Measurements from ENCODE around the gene RPL23.

Gene RPL23

GRCh38 chr17:38853292-38854219 is at the start of gene RPL23:
RPL23 (minus strand) TSS chr17:38853721; CDS start chr17:38853710, 11 bp downstream.
- H3K4me1 ChIP-seq (ENCODE audit: control insufficient read depth, insufficient read depth, low read length, unreplicated experiment): peaks cover 10% of the 10 kb centered on the region
- H3K27me3 ChIP-seq (ENCODE audit: insufficient read depth, low read length): no peaks in the 10 kb centered on the region
- peak within 1 kb of the TSS; percentile 87 for H3K27ac ChIP-seq (ENCODE audit: low read depth, low read length)
- H3K79me2 ChIP-seq (ENCODE audit: control insufficient read depth, insufficient read depth, low read length, unreplicated experiment): peaks cover 40% of the 10 kb centered on the region
- peak within 1 kb of the TSS; percentile 99 for H3K4me3 ChIP-seq (ENCODE audit: low read depth, low read length)
- H2AFZ ChIP-seq (ENCODE audit: low read length, unreplicated experiment): peak within 1 kb of the TSS; percentile 95
- H3K36me3 ChIP-seq (ENCODE audit: insufficient read depth, low read length): peaks cover 38% of the 10 kb centered on the region

- Histone ChIP-seq H2AFZ (ENCODE audit: low read length, unreplicated experiment) (no peak overlapping the region), H3K4me3 (ENCODE audit: low read depth, low read length) (no peak overlapping the region), H3K27me3 (ENCODE audit: insufficient read depth, low read length) (no peaks in the 10 kb centered on the region), H3K36me3 (ENCODE audit: insufficient read depth, low read length) (peaks cover 32% of the 10 kb centered on the region), H3K4me1 (ENCODE audit: control insufficient read depth, insufficient read depth, low read length, unreplicated experiment) (peaks cover 50% of the 10 kb centered on the region), H3K79me2 (ENCODE audit: control insufficient read depth, insufficient read depth, low read length, unreplicated experiment) (peaks cover 46% of the 10 kb centered on the region), H3K27ac (ENCODE audit: low read depth, low read length) (peak overlapping the region; percentile 31; the same call in 1 of the 2 replicates)
Measured at GRCh38 chr17:38900978-38901656, 47.6 kb upstream of the RPL23 start.

- Histone ChIP-seq H3K4me1 (ENCODE audit: control insufficient read depth, insufficient read depth, low read length, unreplicated experiment) (peaks cover 54% of the 10 kb centered on the region), H3K27ac (ENCODE audit: low read depth, low read length) (peak overlapping the region; percentile 22; the same call in 1 of the 2 replicates), H3K27me3 (ENCODE audit: insufficient read depth, low read length) (no peaks in the 10 kb centered on the region), H2AFZ (ENCODE audit: low read length, unreplicated experiment) (no peak overlapping the region), H3K4me3 (ENCODE audit: low read depth, low read length) (no peak overlapping the region), H3K36me3 (ENCODE audit: insufficient read depth, low read length) (peaks cover 26% of the 10 kb centered on the region), H3K79me2 (ENCODE audit: control insufficient read depth, insufficient read depth, low read length, unreplicated experiment) (peaks cover 40% of the 10 kb centered on the region)
Measured at GRCh38 chr17:38899421-38899820, 45.9 kb upstream of the RPL23 start.

- peak overlapping the region; percentile 22; the same call in 1 of the 2 replicates for H3K27ac ChIP-seq (ENCODE audit: low read depth, low read length)
- H3K4me3 ChIP-seq (ENCODE audit: low read depth, low read length): no peak overlapping the region
- no peak overlapping the region for H2AFZ ChIP-seq (ENCODE audit: low read length, unreplicated experiment)
- H3K36me3 ChIP-seq (ENCODE audit: insufficient read depth, low read length): peaks cover 26% of the 10 kb centered on the region
- H3K27me3 ChIP-seq (ENCODE audit: insufficient read depth, low read length): no peaks in the 10 kb centered on the region
- peaks cover 54% of the 10 kb centered on the region for H3K4me1 ChIP-seq (ENCODE audit: control insufficient read depth, insufficient read depth, low read length, unreplicated experiment)
- peaks cover 39% of the 10 kb centered on the region for H3K79me2 ChIP-seq (ENCODE audit: control insufficient read depth, insufficient read depth, low read length, unreplicated experiment)
Measured at GRCh38 chr17:38898812-38899348, 45.4 kb upstream of the RPL23 start.

- no peak overlapping the region for H3K4me3 ChIP-seq (ENCODE audit: low read depth, low read length)
- no peak overlapping the region for H2AFZ ChIP-seq (ENCODE audit: low read length, unreplicated experiment)
- peaks cover 24% of the 10 kb centered on the region for H3K36me3 ChIP-seq (ENCODE audit: insufficient read depth, low read length)
- H3K27ac ChIP-seq (ENCODE audit: low read depth, low read length): peak overlapping the region; percentile 39
- no peaks in the 10 kb centered on the region for H3K27me3 ChIP-seq (ENCODE audit: insufficient read depth, low read length)
- H3K4me1 ChIP-seq (ENCODE audit: control insufficient read depth, insufficient read depth, low read length, unreplicated experiment): peaks cover 54% of the 10 kb centered on the region
- H3K79me2 ChIP-seq (ENCODE audit: control insufficient read depth, insufficient read depth, low read length, unreplicated experiment): peaks cover 39% of the 10 kb centered on the region
Measured at GRCh38 chr17:38898291-38898679, 44.8 kb upstream of the RPL23 start.

- H3K27me3 ChIP-seq (ENCODE audit: insufficient read depth, low read length): no peaks in the 10 kb centered on the region
- peaks cover 24% of the 10 kb centered on the region; the same call in 1 of the 2 replicates for H3K36me3 ChIP-seq (ENCODE audit: insufficient read depth, low read length)
- H2AFZ ChIP-seq (ENCODE audit: low read length, unreplicated experiment): no peak overlapping the region
- H3K27ac ChIP-seq (ENCODE audit: low read depth, low read length): peak overlapping the region; percentile 39
- no peak overlapping the region for H3K4me3 ChIP-seq (ENCODE audit: low read depth, low read length)
- H3K4me1 ChIP-seq (ENCODE audit: control insufficient read depth, insufficient read depth, low read length, unreplicated experiment): peaks cover 54% of the 10 kb centered on the region
- peaks cover 39% of the 10 kb centered on the region for H3K79me2 ChIP-seq (ENCODE audit: control insufficient read depth, insufficient read depth, low read length, unreplicated experiment)
Measured at GRCh38 chr17:38897671-38898290, 44.3 kb upstream of the RPL23 start.

- peaks cover 54% of the 10 kb centered on the region for H3K4me1 ChIP-seq (ENCODE audit: control insufficient read depth, insufficient read depth, low read length, unreplicated experiment)
- no peak overlapping the region for H3K4me3 ChIP-seq (ENCODE audit: low read depth, low read length)
- no peak overlapping the region for H2AFZ ChIP-seq (ENCODE audit: low read length, unreplicated experiment)
- H3K27me3 ChIP-seq (ENCODE audit: insufficient read depth, low read length): no peaks in the 10 kb centered on the region
- peaks cover 40% of the 10 kb centered on the region for H3K79me2 ChIP-seq (ENCODE audit: control insufficient read depth, insufficient read depth, low read length, unreplicated experiment)
- peak overlapping the region; percentile 39 for H3K27ac ChIP-seq (ENCODE audit: low read depth, low read length)
- peaks cover 27% of the 10 kb centered on the region; the same call in 1 of the 2 replicates for H3K36me3 ChIP-seq (ENCODE audit: insufficient read depth, low read length)
Measured at GRCh38 chr17:38897176-38897575, 43.7 kb upstream of the RPL23 start.

GRCh38 chr17:38896346-38896954 is 42.9 kb upstream of the RPL23 start:
- Histone ChIP-seq H3K27ac (ENCODE audit: low read depth, low read length) (peak overlapping the region; percentile 39), H3K79me2 (ENCODE audit: control insufficient read depth, insufficient read depth, low read length, unreplicated experiment) (peaks cover 39% of the 10 kb centered on the region), H3K36me3 (ENCODE audit: insufficient read depth, low read length) (peaks cover 27% of the 10 kb centered on the region; the same call in 1 of the 2 replicates)

GRCh38 chr17:38894276-38894675 is 40.8 kb upstream of the RPL23 start:
- Histone ChIP-seq H2AFZ (ENCODE audit: low read length, unreplicated experiment) (no peak overlapping the region), H3K79me2 (ENCODE audit: control insufficient read depth, insufficient read depth, low read length, unreplicated experiment) (peaks cover 53% of the 10 kb centered on the region), H3K27me3 (ENCODE audit: insufficient read depth, low read length) (no peaks in the 10 kb centered on the region), H3K4me3 (ENCODE audit: low read depth, low read length) (no peak overlapping the region), H3K4me1 (ENCODE audit: control insufficient read depth, insufficient read depth, low read length, unreplicated experiment) (peaks cover 37% of the 10 kb centered on the region), H3K36me3 (ENCODE audit: insufficient read depth, low read length) (peaks cover 27% of the 10 kb centered on the region; the same call in 1 of the 2 replicates), H3K27ac (ENCODE audit: low read depth, low read length) (no peak overlapping the region)

More at GRCh38 chr17:38896346-38896954, 42.9 kb upstream of the RPL23 start:
- H3K4me1 ChIP-seq (ENCODE audit: control insufficient read depth, insufficient read depth, low read length, unreplicated experiment): peaks cover 53% of the 10 kb centered on the region
- no peaks in the 10 kb centered on the region for H3K27me3 ChIP-seq (ENCODE audit: insufficient read depth, low read length)
- no peak overlapping the region for H3K4me3 ChIP-seq (ENCODE audit: low read depth, low read length)
- no peak overlapping the region for H2AFZ ChIP-seq (ENCODE audit: low read length, unreplicated experiment)

GRCh38 chr17:38893607-38894006 is 40.1 kb upstream of the RPL23 start:
- Histone ChIP-seq H2AFZ (ENCODE audit: low read length, unreplicated experiment) (no peak overlapping the region), H3K4me1 (ENCODE audit: control insufficient read depth, insufficient read depth, low read length, unreplicated experiment) (peaks cover 30% of the 10 kb centered on the region), H3K36me3 (ENCODE audit: insufficient read depth, low read length) (peaks cover 31% of the 10 kb centered on the region; the same call in 1 of the 2 replicates), H3K4me3 (ENCODE audit: low read depth, low read length) (no peak overlapping the region), H3K79me2 (ENCODE audit: control insufficient read depth, insufficient read depth, low read length, unreplicated experiment) (peaks cover 60% of the 10 kb centered on the region), H3K27me3 (ENCODE audit: insufficient read depth, low read length) (no peaks in the 10 kb centered on the region), H3K27ac (ENCODE audit: low read depth, low read length) (no peak overlapping the region)

Measured in ACC112 (cell line).